HepG2 (cell line): Measurements from ENCODE around the gene AGRN. TPM values are rescaled to one million over a fixed set of nuclear protein-coding genes. Genes with fewer than 3 reads are reported as not detected.

ENCODE experiments used
- AKAP8 ChIP-seq: sonication (generic); formaldehyde crosslinking; IDR thresholded peaks from 2 replicates; pipeline ENCODE4 v1.5.1; 2020; ENCODE audit warnings: mild to moderate bottlenecking, missing genetic modification reagents
- EED ChIP-seq: sonication (generic); formaldehyde crosslinking; IDR thresholded peaks from 2 replicates; pipeline ENCODE4 v1.5.0; 2020; ENCODE audit warnings: mild to moderate bottlenecking, missing genetic modification reagents
- ERF ChIP-seq: IDR thresholded peaks from 2 replicates; pipeline ENCODE4 v1.6.1; 2018; ENCODE audit warnings: missing biosample characterization, missing genetic modification reagents
- LCORL ChIP-seq, 2 experiments: fragments of 450-650 bp in 1 of 2; sonication (generic) in 1 of 2; formaldehyde crosslinking in 1 of 2; IDR thresholded peaks; 2 replicates each; pipeline versions ENCODE4 v1.5.0 to v1.6.1; 2017 to 2020; ENCODE audit warnings: antibody characterized with exemption in 1 of 2, missing genetic modification reagents in 1 of 2
- MIER2 ChIP-seq: IDR thresholded peaks from 2 replicates; pipeline ENCODE4 v1.6.1; 2016; ENCODE audit warnings: missing biosample characterization, missing genetic modification reagents
- NRL ChIP-seq: sonication (generic); formaldehyde crosslinking; IDR thresholded peaks from 2 replicates; pipeline ENCODE4 v1.5.0; 2020; ENCODE audit warnings: missing genetic modification reagents, mild to moderate bottlenecking, moderate library complexity, borderline replicate concordance
- PCBP1 ChIP-seq: fragments of 200-400 bp; formaldehyde crosslinking; IDR thresholded peaks from 2 replicates; pipeline ENCODE4 v1.6.1; 2017; ENCODE audit warnings: mild to moderate bottlenecking, low read depth, low read length, borderline replicate concordance
- POLR2AphosphoS5 ChIP-seq: IDR thresholded peaks from 2 replicates; pipeline ENCODE4 v1.6.1; 2012; ENCODE audit warnings: low read depth, low read length
- RXRB ChIP-seq: IDR thresholded peaks from 2 replicates; pipeline ENCODE4 v1.6.1; 2016; ENCODE audit warnings: borderline replicate concordance, missing genetic modification reagents, missing compliant biosample characterization
- SALL1 ChIP-seq: sonication (generic); formaldehyde crosslinking; IDR thresholded peaks from 2 replicates; pipeline ENCODE4 v1.8.0; 2022; ENCODE audit warnings: mild to moderate bottlenecking, missing genetic modification reagents
- SNAPC2 ChIP-seq: sonication (generic); formaldehyde crosslinking; IDR thresholded peaks from 2 replicates; pipeline ENCODE4 v1.8.1; 2022; ENCODE audit warnings: mild to moderate bottlenecking, missing genetic modification reagents
- ZBTB40 ChIP-seq, 2 experiments: fragments of 450-650 bp in 1 of 2; sonication (generic) in 1 of 2; formaldehyde crosslinking in 1 of 2; IDR thresholded peaks; 2 replicates each; pipeline versions ENCODE4 v1.6.1 to v1.8.0; 2016 to 2022; ENCODE audit warnings: antibody characterized with exemption in 1 of 2, mild to moderate bottlenecking in 1 of 2, missing genetic modification reagents in 1 of 2
- ZMYM2 ChIP-seq: sonication (generic); formaldehyde crosslinking; IDR thresholded peaks from 2 replicates; pipeline ENCODE4 v1.8.0; 2022; ENCODE audit warnings: mild to moderate bottlenecking, missing genetic modification reagents
- ZNF230 ChIP-seq: sonication (generic); formaldehyde crosslinking; IDR thresholded peaks from 2 replicates; pipeline ENCODE4 v1.4.0; 2020; ENCODE audit warnings: mild to moderate bottlenecking, missing genetic modification reagents
- ZNF766 ChIP-seq: sonication (generic); formaldehyde crosslinking; IDR thresholded peaks from 2 replicates; pipeline ENCODE4 v1.5.0; 2020; ENCODE audit warnings: missing genetic modification reagents, borderline replicate concordance
- polyA plus RNA-seq, 8 experiments: library from polyadenylated mRNA; depleted of rRNA in 3 of 8; stranded (reverse) in 7 of 8; unstranded in 1 of 8; fragments of >200 nt; fragmentation: Illumina TruSeq in 4 of 8; extraction: Trizol in 4 of 8; gene quantifications; 2 replicates each; pipeline versions ENCODE4 v1.2.1 to v1.2.3, GENCODE V29; 2011 to 2016; ENCODE audit warnings: low read depth in 4 of 8, missing spikeins in 1 of 8, mixed read lengths in 1 of 8; ENCODE audit not compliant: insufficient read depth in 1 of 8
- total RNA-seq, 5 experiments: library from RNA; depleted of rRNA; stranded (reverse); fragments of >200 nt; fragmentation: Illumina TruSeq; extraction: Trizol; gene quantifications; 2 replicates each; pipeline ENCODE4 v1.2.3, GENCODE V29; 2016; ENCODE audit warnings: low read depth in 1 of 5
- TF ChIP-seq, protein P1 (sequence below): sonication (generic); formaldehyde crosslinking; IDR thresholded peaks from 2 replicates; pipeline ENCODE4 v1.4.0; 2020; ENCODE audit warnings: missing genetic modification reagents
- TF ChIP-seq, protein P2 (sequence below): sonication (generic); formaldehyde crosslinking; IDR thresholded peaks from 2 replicates; pipeline ENCODE4 v1.4.0; 2020; ENCODE audit warnings: missing genetic modification reagents

Gene AGRN
- total and polyA plus RNA-seq, 2 of the 13 experiments (the other 11 are each of a cell fraction or from before 2014, with no cell fraction given), result 29.8 to 65.2 TPM

GRCh38 chr1:1000357-1001056 is 19.4 kb upstream of the AGRN start (continued):
- TF ChIP-seq ZNF766 (CRISPR knock-in tag) (peak; percentile 15; the same call in 1 of the 2 replicates), AKAP8 (CRISPR knock-in tag) (peak; percentile 45; the same call in 1 of the 2 replicates), ZMYM2 (CRISPR knock-in tag) (peak; percentile 93), ERF (CRISPR knock-in tag) (peak; percentile 48; the same call in 1 of the 2 replicates), ZBTB40 (IDR thresholded peaks at IDR 0.05) (no peak), ZBTB40 (CRISPR knock-in tag; IDR thresholded peaks at IDR 0.05) (peak; percentile 69; the same call in 1 of the 2 replicates), ZNF230 (CRISPR knock-in tag) (peak; percentile 79), LCORL (IDR thresholded peaks at IDR 0.05) (no peak), LCORL (CRISPR knock-in tag; IDR thresholded peaks at IDR 0.05) (peak; percentile 64; the same call in 1 of the 2 replicates), PCBP1 (no peak), MIER2 (CRISPR knock-in tag) (no peak), SNAPC2 (CRISPR knock-in tag) (peak; percentile 33; the same call in 1 of the 2 replicates), NRL (peak; percentile 70; the same call in 1 of the 2 replicates), POLR2AphosphoS5 (peak; percentile 62), EED (CRISPR knock-in tag) (peak; percentile 89; the same call in 1 of the 2 replicates), SALL1 (CRISPR knock-in tag) (peak; percentile 65), RXRB (peak; percentile 24; the same call in 1 of the 2 replicates)
- TF ChIP-seq, protein P1, sequence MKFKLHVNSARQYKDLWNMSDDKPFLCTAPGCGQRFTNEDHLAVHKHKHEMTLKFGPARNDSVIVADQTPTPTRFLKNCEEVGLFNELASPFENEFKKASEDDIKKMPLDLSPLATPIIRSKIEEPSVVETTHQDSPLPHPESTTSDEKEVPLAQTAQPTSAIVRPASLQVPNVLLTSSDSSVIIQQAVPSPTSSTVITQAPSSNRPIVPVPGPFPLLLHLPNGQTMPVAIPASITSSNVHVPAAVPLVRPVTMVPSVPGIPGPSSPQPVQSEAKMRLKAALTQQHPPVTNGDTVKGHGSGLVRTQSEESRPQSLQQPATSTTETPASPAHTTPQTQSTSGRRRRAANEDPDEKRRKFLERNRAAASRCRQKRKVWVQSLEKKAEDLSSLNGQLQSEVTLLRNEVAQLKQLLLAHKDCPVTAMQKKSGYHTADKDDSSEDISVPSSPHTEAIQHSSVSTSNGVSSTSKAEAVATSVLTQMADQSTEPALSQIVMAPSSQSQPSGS (CRISPR knock-in tag), result peak; percentile 100
- TF ChIP-seq, protein P2, sequence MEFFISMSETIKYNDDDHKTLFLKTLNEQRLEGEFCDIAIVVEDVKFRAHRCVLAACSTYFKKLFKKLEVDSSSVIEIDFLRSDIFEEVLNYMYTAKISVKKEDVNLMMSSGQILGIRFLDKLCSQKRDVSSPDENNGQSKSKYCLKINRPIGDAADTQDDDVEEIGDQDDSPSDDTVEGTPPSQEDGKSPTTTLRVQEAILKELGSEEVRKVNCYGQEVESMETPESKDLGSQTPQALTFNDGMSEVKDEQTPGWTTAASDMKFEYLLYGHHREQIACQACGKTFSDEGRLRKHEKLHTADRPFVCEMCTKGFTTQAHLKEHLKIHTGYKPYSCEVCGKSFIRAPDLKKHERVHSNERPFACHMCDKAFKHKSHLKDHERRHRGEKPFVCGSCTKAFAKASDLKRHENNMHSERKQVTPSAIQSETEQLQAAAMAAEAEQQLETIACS, result peak; percentile 58
